NCI-H1694 treated with DMSO at 0.1 percent for 48 hours (cell line): ENCODE measurements around the gene CCDC141.

Experiments
- DNase-seq: peaks from one replicate; lab custom pipeline; 2025; lab: John Stamatoyannopoulos, UW

Gene CCDC141

GRCh38 chr2:178912416-178913048, 137.4 kb downstream of the CCDC141 start:
- no peak for DNase-seq

DNA sequence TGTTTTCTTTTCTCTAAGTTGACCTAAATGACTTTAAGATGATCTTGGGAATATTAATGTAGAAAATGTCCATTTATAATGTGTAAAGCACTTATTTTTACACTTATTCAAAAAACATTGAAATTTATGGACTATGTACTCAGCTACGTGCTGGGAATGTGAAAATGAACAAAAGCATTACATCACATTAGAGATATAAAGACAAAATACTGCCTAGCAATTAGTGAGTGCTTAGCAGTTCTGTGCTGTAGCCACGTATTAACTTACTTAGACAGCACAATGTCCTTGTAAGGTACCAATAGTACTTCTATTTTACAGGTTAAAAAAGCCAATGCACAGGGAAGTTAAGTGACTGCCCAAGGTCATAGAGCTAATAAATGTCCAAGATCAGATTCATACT, 138.9 kb downstream of the CCDC141 start:
- DNase-seq: no peak

GRCh38 chr2:178910005-178910404, 139.9 kb downstream of the CCDC141 start:
- no peak for DNase-seq

DNA sequence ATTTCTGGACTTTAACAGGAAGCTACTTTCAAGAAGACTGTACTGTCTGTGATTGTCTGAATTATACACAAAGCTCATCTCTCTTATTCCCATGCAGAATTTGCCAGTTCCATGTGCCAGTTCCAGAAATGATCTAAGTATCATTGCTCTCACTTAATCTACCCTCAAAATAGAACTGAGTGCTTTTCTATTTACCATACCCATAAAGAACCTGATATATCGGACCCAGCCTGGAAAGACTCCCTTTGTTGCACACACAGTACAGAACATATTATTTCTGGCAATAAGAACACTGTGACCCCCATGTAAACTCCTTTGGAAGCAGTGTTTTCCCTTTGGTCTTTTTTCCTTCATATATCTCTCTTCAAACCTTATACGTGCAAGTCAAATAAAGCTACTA, 140.4 kb downstream of the CCDC141 start:
- DNase-seq: peak; percentile 21

DNA sequence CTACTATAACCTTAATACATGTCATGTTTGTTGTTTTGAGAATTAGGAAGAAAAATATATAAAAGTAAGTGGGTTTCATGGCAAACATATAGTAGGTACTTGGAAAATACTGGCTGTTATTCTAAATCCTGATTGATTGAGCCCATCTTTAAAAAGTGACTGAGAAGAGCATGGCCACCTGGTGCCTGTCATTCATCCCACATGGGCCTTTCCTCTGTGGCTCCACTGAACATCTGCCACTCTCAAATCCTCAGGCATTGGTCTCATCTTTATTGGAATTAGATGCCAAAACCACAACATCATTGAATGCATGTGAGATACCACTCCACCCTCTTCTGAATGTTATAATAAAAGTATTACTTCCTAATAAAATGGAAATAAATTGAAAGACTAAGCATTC, 141.1 kb downstream of the CCDC141 start:
- DNase-seq: peak; percentile 93

DNA sequence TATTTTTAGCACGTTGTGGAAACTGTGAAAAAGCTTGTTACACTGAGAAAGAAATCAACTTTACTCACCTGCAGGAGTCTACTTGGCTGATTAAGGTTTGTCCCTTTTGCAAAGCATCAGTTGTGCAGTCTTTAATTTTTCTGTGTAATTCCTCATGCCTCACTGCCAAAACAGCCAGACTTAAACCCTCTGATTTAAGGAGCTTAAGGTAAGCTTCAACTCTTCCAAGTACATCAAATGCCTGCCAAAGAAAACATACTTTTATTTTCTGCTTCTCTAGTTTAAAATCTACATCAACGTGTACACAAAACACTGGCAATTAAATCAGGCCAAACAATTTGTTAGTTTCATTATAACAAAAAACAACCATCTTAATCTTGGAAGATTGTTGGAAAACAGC, 144.7 kb downstream of the CCDC141 start:
- no peak for DNase-seq

GRCh38 chr2:178899656-178900055, 150.3 kb downstream of the CCDC141 start:
- no peak for DNase-seq

DNA sequence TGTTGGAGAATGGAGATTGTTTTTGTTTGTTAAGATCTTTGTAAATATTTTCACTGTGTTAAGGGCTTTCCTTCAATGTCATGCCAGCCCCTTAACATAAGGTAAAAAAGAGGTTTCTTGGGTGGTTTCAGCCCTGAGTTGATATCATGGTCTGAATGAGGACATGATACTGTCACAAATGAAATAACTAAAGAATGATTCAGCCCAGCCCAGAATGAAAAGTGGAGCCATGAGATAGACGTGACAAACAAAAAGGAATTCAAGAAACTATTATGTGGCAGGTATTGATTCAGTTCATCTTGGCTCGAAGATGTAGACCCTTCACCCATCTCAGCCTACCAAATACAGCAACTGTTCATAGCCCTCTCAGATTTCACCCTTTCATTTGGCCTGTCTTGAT, 154.1 kb downstream of the CCDC141 start:
- DNase-seq: no peak

DNA sequence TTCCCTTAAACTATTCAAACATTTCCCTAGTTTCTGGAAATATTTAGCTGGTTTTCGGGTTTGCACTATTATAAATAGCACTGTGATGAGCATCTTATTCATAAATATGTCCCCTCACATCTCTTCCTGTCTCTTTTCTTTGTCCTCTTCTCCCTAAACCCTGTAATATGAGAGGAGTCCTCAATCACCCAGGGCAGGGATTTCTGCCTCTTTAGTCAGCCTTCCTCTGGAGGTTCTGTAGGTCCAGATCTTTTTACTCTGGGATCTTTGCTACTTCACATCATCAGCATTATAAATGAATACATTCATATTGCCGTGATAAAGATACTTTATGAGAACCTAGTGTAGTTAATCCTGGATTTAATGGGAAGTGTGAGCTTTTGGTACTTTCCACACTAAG, 154.8 kb downstream of the CCDC141 start:
- DNase-seq: no peak

DNA sequence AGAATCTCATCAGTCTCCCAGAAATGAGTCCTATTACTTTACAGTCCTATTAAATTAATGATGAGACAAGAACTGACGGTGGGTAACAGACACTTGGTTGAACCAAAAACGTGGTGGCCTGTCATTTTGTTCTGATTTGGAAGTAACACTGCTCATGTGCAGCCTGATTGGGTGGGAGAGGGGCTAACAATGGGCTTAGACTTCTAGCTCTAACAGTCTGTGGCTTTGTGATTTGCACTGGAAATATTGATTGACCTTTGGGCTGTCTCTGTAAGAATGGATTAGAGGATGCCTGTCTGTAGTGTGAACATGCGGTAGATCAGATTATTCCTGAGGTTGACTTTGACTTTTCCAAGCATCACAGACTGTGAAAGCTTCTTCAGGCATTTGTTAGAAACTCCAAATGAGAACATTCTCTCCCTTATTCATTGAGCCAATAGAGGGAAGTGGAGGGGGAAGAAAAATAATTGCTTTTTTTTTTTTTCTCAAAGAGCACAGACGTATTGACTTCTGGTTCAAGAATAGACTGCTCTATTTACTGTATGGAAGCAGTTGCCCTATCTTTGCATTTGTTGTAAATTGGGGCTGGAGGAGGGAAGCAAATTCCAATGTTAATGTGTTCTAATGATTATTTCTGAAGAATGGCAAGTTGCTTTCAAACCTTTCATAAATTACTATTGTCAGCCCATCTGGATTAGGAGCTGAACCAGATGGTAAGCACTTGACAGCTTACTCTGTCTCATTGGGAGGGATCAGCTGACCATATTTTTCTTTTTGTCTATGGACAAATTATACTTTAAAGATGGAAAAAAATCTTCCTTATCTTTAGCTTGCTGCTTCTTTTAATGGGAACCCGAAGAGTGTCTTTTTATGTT, 156.9 kb downstream of the CCDC141 start:
- DNase-seq: peak; percentile 81

GRCh38 chr2:178891959-178892485, 157.9 kb downstream of the CCDC141 start:
- no peak for DNase-seq

DNA sequence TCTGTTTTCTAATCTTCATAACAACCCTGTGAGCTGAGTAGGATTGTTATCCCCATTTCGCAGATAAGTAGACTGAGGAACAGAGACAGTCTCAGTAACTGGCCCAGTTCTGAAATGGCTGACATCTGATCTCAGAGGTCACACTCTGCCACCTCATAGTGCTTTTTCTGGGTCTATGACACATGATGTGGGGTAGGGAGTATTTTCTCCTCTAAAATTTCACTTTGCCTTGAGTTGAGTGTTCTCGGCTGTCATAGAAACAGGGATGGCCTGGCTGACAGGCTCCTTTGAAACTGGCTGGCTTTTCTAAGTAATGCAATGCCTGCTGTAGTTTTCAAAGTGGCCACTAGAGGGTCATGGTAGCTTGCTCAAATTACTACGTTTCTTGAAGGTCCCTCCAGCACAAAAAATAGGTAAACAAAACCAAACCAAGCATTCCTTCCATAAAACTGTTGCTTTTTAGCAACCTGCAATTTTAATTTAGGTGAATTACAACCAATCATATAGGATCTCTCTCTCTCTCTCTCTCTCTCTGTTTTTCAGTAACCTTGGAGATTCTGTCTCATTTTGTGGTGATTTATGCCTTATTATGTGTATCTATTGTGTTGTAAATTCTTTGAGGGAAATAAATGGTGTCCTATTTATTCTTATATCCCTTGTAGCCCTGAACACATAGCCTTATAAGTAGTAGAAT, 158.5 kb downstream of the CCDC141 start:
- DNase-seq: peak; percentile 75

- DNase-seq: no peak
Observed at GRCh38 chr2:178886006-178886405, 163.9 kb downstream of the CCDC141 start.

DNA sequence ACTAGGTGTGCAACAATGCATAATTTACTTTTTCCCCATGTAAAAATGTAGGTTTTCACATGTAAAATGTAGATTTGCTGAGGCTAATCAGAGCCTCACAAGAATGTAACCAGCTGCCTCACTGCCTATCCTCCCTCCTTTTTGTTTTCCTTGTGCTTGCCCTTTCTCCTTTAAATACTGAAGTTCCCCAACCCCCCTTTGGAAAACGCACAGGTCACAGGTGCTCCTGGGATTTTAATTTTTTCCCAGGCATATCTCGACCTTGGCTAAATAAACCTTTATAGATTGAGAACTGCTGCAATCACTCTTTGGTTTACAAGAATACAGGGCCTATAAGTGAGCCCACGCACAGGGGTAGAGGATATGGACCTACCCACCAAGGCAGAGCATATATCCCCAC, 165.5 kb downstream of the CCDC141 start:
- no peak for DNase-seq

- DNase-seq: no peak
Observed at GRCh38 chr2:178882666-178883440, 167.1 kb downstream of the CCDC141 start.

DNA sequence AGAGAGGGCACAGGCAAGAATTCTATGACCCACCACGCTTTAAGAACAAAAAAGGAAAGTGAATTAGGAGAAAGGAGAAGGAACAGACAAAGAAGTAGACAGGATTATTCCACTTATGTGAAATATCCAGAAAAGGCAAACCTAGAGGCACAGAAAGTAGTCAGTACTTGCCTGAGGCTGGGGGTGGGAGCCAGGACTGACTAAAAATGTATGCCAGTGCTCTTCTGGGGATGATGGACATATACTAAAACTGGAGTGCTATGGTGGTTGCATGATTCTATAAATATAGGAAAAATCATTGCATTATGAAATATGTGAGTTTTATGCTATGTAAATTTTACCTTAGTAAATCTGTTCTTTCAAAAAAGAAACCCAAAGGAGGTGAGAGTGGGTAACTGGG, 168.9 kb downstream of the CCDC141 start:
- DNase-seq: no peak

DNA sequence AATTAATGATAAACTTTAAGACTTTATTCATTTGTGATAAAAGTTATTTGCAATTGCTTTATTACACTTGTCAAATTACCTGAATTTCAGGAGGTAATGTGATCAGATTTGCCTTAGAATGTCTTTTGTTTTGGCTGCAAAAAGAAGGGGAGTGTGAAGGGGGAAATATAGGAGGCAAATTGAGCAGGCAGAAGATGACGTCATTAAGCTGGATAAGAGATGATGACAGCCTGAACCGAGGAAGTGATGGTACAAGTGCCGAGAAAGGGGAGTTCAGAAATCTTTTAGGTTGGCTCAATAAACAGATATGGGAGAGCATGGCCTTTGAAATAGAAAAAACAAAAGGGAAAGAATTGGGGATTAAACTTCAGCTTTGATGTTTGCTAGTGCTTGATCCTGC, 169.7 kb downstream of the CCDC141 start:
- no peak for DNase-seq

DNA sequence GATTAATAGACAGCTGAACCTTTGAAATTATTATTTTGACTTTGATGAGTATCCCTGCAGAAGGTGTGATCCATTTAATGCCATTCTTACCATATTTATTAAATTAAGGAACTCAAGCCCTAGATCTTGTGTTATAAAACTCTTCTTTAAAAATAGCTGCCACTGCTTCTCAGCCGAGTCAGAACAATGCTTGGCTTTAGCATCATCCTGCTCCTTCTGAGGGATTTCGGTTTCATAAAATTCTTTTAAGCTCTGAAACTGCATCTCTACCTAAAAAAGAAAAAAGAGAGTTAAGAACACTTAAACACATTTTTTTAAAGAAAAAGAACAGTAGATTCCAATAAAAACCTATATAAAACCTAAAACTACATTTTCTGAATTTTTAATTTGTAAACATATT, 172.1 kb downstream of the CCDC141 start:
- DNase-seq: no peak

DNA sequence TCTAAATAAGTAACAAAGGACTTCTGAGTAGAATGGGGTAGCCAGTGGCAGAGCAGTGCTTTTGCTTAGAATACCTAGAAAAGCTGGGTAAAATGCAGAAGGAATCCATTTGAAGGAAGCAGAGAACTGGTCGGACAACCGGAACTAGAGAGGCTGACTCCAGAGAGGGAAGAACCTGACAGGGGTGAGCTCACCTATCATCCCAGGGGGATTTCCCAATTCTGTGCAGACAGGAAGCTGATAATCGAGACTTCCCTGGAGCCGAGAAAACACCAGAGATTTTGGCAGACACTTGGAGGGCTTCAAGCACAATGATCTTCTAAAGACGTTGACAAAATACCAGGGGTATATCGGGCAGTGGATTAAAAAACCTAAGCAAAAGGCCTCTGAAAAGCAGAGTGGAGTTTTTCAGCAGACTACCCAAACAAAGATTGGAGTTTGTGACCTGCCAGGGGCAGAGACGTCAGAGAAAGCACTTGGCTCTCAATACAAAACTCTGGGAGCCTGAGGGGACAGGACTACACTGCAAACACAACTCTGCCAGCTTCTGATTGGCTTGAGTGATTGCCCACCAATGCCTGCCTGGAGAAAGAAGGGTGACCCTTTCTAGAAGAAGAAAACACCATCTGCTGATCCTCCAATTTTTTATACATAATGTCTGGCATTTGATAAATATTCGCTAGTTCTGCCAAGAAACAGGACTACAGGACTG, 175.3 kb downstream of the CCDC141 start:
- DNase-seq: no peak

DNA sequence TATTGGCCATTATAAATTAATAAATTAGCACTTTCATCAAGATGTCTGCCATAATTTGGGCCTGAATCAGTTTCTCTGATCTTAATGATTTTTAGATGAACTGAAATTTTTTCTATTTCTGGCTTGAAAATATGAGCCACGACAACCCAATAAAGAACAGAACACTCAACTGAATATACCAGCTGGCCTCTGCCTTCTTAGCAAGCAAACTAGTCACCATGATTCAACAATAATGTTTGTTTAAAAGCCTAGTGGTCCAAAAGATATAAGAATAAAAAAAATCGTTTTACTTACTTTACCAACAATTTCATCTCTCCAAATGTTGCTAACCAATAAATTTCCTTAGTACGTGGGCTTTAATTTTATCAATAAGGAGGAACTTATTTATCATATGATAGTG, 176.0 kb downstream of the CCDC141 start:
- no peak for DNase-seq

DNA sequence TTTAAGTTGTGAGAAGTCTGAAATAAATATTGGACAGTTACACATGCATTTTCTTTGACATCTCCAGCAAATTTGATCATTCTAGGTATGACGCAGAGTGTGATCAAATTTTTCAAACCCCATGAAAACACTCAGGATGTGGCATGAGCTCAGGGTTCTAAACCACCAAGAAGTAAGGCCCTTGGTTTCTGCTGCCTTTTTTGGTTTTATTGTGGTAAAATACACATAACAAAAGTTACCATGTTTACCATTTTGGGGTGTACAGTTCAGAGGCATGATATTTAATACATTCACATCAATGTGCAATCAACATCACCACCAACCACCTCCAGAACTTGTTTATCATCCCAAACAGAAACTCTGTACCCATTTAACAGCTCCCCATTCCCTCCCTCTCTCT, 178.4 kb downstream of the CCDC141 start:
- no peak for DNase-seq
